Gastrocnemius medialis (tissue), 4 donors: ENCODE measurements around the gene RALBP1.

Experiments
- POLR2A ChIP-seq, 2 donors: fragments of 450-650 bp; IDR thresholded peaks; one replicate each; pipeline ENCODE4 v1.6.1; 2017; ENCODE audit warnings: antibody characterized with exemption in 2 of 2, mild to moderate bottlenecking in 2 of 2, moderate library complexity in 2 of 2
- TF ChIP-seq, protein P1 (sequence below), 5 experiments: fragments of 450-650 bp in 3 of 5; fragments of 200-600 bp in 2 of 5; sonication (generic) in 2 of 5; IDR thresholded peaks in 4 of 5; conservative IDR thresholded peaks in 1 of 5; 1 replicate in 4 of 5; 2 replicates in 1 of 5; pipeline ENCODE4 v1.5.1; 2016 to 2019; ENCODE audit warnings: antibody characterized with exemption in 5 of 5, mild to moderate bottlenecking in 3 of 5, moderate library complexity in 3 of 5

DNA sequence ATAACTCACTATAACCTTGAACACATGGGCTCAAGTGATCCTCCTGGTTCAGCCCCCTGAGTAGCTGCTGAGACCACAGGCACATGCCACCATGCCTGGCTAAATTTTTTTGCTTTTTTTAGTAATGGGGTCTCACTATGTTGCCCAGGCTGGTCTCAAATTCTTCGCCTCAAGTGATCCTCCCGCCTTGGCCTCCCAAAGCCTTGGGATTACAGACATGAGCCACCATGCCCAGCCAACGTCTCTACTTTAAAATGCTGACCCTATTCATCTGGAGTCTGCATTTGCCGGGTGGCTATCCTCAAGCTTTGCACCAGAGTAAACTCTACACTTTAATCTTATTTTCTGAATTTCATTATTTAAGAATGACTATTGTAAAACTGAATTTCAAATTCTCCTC is 37.6 kb upstream of the RALBP1 start:
- no peak for TF ChIP-seq POLR2A (IDR thresholded peaks at IDR 0.05)
- TF ChIP-seq, protein P1, sequence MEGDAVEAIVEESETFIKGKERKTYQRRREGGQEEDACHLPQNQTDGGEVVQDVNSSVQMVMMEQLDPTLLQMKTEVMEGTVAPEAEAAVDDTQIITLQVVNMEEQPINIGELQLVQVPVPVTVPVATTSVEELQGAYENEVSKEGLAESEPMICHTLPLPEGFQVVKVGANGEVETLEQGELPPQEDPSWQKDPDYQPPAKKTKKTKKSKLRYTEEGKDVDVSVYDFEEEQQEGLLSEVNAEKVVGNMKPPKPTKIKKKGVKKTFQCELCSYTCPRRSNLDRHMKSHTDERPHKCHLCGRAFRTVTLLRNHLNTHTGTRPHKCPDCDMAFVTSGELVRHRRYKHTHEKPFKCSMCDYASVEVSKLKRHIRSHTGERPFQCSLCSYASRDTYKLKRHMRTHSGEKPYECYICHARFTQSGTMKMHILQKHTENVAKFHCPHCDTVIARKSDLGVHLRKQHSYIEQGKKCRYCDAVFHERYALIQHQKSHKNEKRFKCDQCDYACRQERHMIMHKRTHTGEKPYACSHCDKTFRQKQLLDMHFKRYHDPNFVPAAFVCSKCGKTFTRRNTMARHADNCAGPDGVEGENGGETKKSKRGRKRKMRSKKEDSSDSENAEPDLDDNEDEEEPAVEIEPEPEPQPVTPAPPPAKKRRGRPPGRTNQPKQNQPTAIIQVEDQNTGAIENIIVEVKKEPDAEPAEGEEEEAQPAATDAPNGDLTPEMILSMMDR (IDR thresholded peaks at IDR 0.05 in 4 of 5, conservative IDR thresholded peaks at IDR 0.05 in 1 of 5), result no peak
